H1 (cell line): Measurements from ENCODE around the gene ENDOU.

Source experiments
- ATF2 ChIP-seq: IDR thresholded peaks from 2 replicates; pipeline ENCODE4 v1.6.1; 2012; ENCODE audit warnings: low read length, inconsistent platforms
- CHD1 ChIP-seq: IDR thresholded peaks from 2 replicates; pipeline ENCODE4 v1.6.1; 2012; ENCODE audit warnings: low read depth, low read length, improper control_type of control experiment
- CTCF ChIP-seq, 3 experiments: IDR thresholded peaks; 1 replicate in 2 of 3; 2 replicates in 1 of 3; pipeline versions ENCODE4 v1.5.1 to v1.6.1; 2011; ENCODE audit warnings: low read length in 3 of 3, mild to moderate bottlenecking in 3 of 3, inconsistent platforms in 2 of 3, low read depth in 1 of 3, moderate library complexity in 1 of 3; ENCODE audit not compliant: insufficient read depth in 1 of 3; ENCODE audit errors: control extremely low read depth in 1 of 3
- FOSL1 ChIP-seq: IDR thresholded peaks from 2 replicates; pipeline ENCODE4 v1.6.1; 2011; ENCODE audit warnings: mild to moderate bottlenecking, low read depth, low read length, moderate library complexity; ENCODE audit not compliant: insufficient read depth
- GABPA ChIP-seq: IDR thresholded peaks from 2 replicates; pipeline ENCODE4 v1.6.1; 2011; ENCODE audit warnings: mild to moderate bottlenecking, low read length, moderate library complexity, borderline replicate concordance; ENCODE audit not compliant: insufficient read depth
- KDM1A ChIP-seq: fragments of 200-600, 300-600 bp; sonication (generic); IDR thresholded peaks from 2 replicates; pipeline ENCODE4 v1.7.1; 2016; ENCODE audit warnings: mild to moderate bottlenecking, low read length, borderline replicate concordance
- POLR2AphosphoS5 ChIP-seq: IDR thresholded peaks from 2 replicates; pipeline ENCODE4 v1.6.1; 2011; ENCODE audit warnings: low read depth, low read length
- SIN3A ChIP-seq, 2 experiments: IDR thresholded peaks in 1 of 2; conservative IDR thresholded peaks in 1 of 2; 2 replicates each; pipeline ENCODE4 v1.6.1; 2011 to 2012; ENCODE audit warnings: low read length in 2 of 2, improper control_type of control experiment in 1 of 2, low read depth in 1 of 2, mild to moderate bottlenecking in 1 of 2
- SRF ChIP-seq: IDR thresholded peaks from 2 replicates; pipeline ENCODE4 v1.6.1; 2011; ENCODE audit warnings: mild to moderate bottlenecking, low read depth, low read length, moderate library complexity
- ZNF274 ChIP-seq: IDR thresholded peaks from 2 replicates; pipeline ENCODE4 v1.7.0; 2012; ENCODE audit warnings: low read length, borderline replicate concordance; ENCODE audit errors: extremely low read depth
- TF ChIP-seq, protein P1 (sequence below): IDR thresholded peaks from 2 replicates; pipeline ENCODE4 v1.6.1; 2012; ENCODE audit warnings: inconsistent platforms

- TF ChIP-seq CTCF (IDR thresholded peaks at IDR 0.05; ENCODE audit: control extremely low read depth in 1 of 3, insufficient read depth in 1 of 3, low read depth in 1 of 3, low read length in 3 of 3) (no peak), CHD1 (no peak), ATF2 (no peak), POLR2AphosphoS5 (no peak), KDM1A (no peak), GABPA (no peak), SRF (no peak), FOSL1 (no peak), SIN3A (conservative IDR thresholded peaks at IDR 0.05 in 1 of 2, IDR thresholded peaks at IDR 0.05 in 1 of 2; ENCODE audit: low read depth in 1 of 2, low read length in 2 of 2) (no peak), ZNF274 (no peak)
- TF ChIP-seq, protein P1, sequence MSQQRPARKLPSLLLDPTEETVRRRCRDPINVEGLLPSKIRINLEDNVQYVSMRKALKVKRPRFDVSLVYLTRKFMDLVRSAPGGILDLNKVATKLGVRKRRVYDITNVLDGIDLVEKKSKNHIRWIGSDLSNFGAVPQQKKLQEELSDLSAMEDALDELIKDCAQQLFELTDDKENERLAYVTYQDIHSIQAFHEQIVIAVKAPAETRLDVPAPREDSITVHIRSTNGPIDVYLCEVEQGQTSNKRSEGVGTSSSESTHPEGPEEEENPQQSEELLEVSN: no peak
These were observed 13.8 kb downstream of the ENDOU start for GRCh38 chr12:47711448-47711847.
